Natural killer cell (primary cell): ENCODE data around the gene ARAP3. TPM values are rescaled to one million over a fixed set of nuclear protein-coding genes. Genes with fewer than 3 reads are reported as not detected.
A peak's percentile ranks its signal among the peaks of the same experiment; 100 is the strongest.

Experiments used
- ATAC-seq, 3 donors: fragments of 150-1000 bp in 2 of 3; fragments of 200-7000 bp in 1 of 3; cut with Tn5 transposase; 1 replicate in 1 of 3; 2 replicates in 2 of 3; pipeline ENCODE4 v1.10.0; 2021; ENCODE audit warnings: mild to moderate bottlenecking in 2 of 3, moderate library complexity in 2 of 3
- DNase-seq, 2 donors: peaks; one replicate each; pipeline versions ENCODE4 v3.0.0 to v3.0.0-alpha.2; 2013 to 2021; ENCODE audit warnings: mixed read lengths in 1 of 2
- H3K27ac ChIP-seq: one replicate; pipeline ENCODE4 v1.5.1; 2013; ENCODE audit warnings: mild to moderate bottlenecking, low read length
- H3K27me3 ChIP-seq: one replicate; pipeline ENCODE4 v1.6.1; 2013; ENCODE audit warnings: low read length; ENCODE audit not compliant: control insufficient read depth, insufficient read depth
- H3K36me3 ChIP-seq: one replicate; pipeline ENCODE4 v1.6.1; 2013; ENCODE audit warnings: low read length; ENCODE audit not compliant: control insufficient read depth, insufficient read depth
- H3K4me1 ChIP-seq: one replicate; pipeline ENCODE4 v1.6.1; 2013; ENCODE audit warnings: low read length; ENCODE audit not compliant: control insufficient read depth, insufficient read depth
- H3K4me3 ChIP-seq: one replicate; pipeline ENCODE4 v1.5.1; 2013; ENCODE audit warnings: low read length
- H3K9me3 ChIP-seq: one replicate; pipeline ENCODE4 v1.6.1; 2013; ENCODE audit warnings: low read length; ENCODE audit not compliant: control insufficient read depth, insufficient read depth
- H3K27ac Mint-ChIP-seq, 2 donors: one replicate each; pipeline ENCODE4 v1.8.0; 2022; ENCODE audit warnings: mild to moderate bottlenecking in 2 of 2, mixed read lengths in 2 of 2, moderate library complexity in 1 of 2
- H3K27me3 Mint-ChIP-seq, 2 donors: one replicate each; pipeline ENCODE4 v1.8.0; 2022; ENCODE audit warnings: low read depth in 2 of 2, mixed read lengths in 2 of 2
- H3K36me3 Mint-ChIP-seq: one replicate; pipeline ENCODE4 v1.8.0; 2022; ENCODE audit warnings: mixed read lengths
- H3K4me1 Mint-ChIP-seq, 2 donors: one replicate each; pipeline ENCODE4 v1.8.0; 2022; ENCODE audit warnings: mixed read lengths in 2 of 2
- H3K4me3 Mint-ChIP-seq: one replicate; pipeline ENCODE4 v1.8.0; 2022; ENCODE audit warnings: mild to moderate bottlenecking, moderate library complexity, mixed read lengths
- H3K9me3 Mint-ChIP-seq, 2 donors: one replicate each; pipeline ENCODE4 v1.8.0; 2022; ENCODE audit warnings: mixed read lengths in 2 of 2
- WGBS: methylation state at CpG from one replicate; pipeline ENCODE4 v1.1.7; 2013; ENCODE audit warnings: missing lambda C conversion rate; ENCODE audit not compliant: insufficient coverage; 5-methylcytosine and 5-hydroxymethylcytosine counted together
- intact Hi-C: fragments of 100-400 bp; cut with micrococcal nuclease; formaldehyde crosslinking; loops from one replicate; pipeline ENCODE4 v1.14.2; 2022
- total RNA-seq, 4 donors: library from RNA; stranded (reverse); fragments of 120-200 nt in 1 of 4; gene quantifications; one replicate each; pipeline versions ENCODE4 v1.2.3 to v1.2.4, GENCODE V29; 2013 to 2022
- TF ChIP-seq, protein P1 (sequence below): fragments of 200-600 bp; IDR thresholded peaks from one replicate; pipeline ENCODE4 v1.8.0; 2022; ENCODE audit warnings: antibody characterized with exemption

The ARAP3 gene
- total RNA-seq, 3 donors from 2014 or later (not counting 1 experiment from before 2014, with no cell fraction given), result 13.9 to 25.2 (median 19.6) TPM

DNA sequence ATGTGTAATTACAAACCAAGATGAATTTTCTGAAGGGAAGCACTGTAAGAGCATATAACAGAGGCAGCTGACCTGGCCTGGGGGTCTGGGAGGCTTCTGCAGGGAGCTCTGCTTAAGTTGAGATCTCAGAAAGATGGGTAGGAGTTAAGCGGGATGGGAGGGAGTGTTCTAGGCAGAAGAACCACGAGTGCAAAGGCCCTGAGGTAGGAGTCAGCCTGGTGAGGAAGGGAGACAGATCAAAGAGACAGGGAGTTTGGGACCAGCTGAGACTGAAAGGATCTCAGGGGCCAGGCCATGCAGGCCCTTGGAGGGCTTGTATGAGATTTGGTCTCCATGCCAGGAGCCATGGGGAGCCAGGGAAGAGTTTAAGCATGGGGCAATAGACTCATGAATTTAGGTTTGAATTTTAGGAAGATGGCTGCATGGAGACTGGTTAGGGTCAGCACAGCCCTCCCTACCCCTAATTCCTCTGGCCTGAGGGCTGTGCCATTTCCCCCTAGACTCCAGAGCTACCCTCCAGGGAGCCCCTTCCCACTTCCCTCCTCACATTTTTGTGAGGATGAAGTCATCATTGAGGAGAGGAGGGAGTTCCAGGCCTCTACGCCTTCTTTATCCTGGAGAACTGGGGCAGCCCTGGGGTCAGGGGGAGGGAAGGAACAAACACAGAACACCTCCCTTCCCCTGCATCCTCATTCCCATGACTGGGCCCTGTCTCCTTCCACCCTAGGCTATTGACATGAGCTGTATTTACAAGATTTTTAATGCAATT is 4.8 kb upstream of the ARAP3 start:
- H3K4me3 Mint-ChIP-seq, result no peak overlapping the region
- H3K27me3 Mint-ChIP-seq, result peaks cover under 1 to 11% of the 10 kb centered on the region in 2 donors
- H3K4me1 Mint-ChIP-seq, result peaks cover 14 to 29% of the 10 kb centered on the region in 2 donors
- ATAC-seq (no peak), DNase-seq (no peak)
- Histone ChIP-seq H3K4me1 (peaks cover 23% of the 10 kb centered on the region), H3K4me3 (no peak overlapping the region), H3K36me3 (no peaks in the 10 kb centered on the region), H3K27ac (no peak overlapping the region), H3K9me3 (no peaks in the 10 kb centered on the region), H3K27me3 (no peaks in the 10 kb centered on the region)
- TF ChIP-seq, protein P1, sequence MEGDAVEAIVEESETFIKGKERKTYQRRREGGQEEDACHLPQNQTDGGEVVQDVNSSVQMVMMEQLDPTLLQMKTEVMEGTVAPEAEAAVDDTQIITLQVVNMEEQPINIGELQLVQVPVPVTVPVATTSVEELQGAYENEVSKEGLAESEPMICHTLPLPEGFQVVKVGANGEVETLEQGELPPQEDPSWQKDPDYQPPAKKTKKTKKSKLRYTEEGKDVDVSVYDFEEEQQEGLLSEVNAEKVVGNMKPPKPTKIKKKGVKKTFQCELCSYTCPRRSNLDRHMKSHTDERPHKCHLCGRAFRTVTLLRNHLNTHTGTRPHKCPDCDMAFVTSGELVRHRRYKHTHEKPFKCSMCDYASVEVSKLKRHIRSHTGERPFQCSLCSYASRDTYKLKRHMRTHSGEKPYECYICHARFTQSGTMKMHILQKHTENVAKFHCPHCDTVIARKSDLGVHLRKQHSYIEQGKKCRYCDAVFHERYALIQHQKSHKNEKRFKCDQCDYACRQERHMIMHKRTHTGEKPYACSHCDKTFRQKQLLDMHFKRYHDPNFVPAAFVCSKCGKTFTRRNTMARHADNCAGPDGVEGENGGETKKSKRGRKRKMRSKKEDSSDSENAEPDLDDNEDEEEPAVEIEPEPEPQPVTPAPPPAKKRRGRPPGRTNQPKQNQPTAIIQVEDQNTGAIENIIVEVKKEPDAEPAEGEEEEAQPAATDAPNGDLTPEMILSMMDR, result no peak
- H3K36me3 Mint-ChIP-seq, result no peaks in the 10 kb centered on the region
- intact Hi-C loops, result no loop called here
- no peak overlapping the region for H3K27ac Mint-ChIP-seq
- no peaks in the 10 kb centered on the region for H3K9me3 Mint-ChIP-seq
- 88% methylated on average over 2 of the region's 3 CpGs for WGBS

DNA sequence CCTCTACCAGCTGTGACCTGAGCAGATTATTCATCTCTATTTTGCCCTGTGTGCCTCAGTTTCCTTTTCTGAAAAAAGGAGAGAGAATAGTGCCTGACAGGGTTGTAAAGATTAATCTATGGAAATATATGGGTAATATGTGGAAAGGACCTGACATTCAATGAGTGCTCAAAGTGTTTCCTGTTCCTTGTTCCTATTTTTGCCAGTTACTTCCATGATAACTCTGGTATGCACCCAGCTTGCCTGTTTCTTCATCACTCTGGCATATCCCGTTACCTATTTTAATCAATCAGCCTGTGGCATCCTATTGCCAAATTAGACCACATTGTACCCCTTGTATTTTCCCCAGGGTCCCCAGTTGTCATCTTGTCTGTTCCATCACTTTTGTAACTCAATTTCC is 3.6 kb upstream of the ARAP3 start:
- H3K36me3 ChIP-seq, result no peaks in the 10 kb centered on the region
- Mint-ChIP-seq H3K4me3 (no peak overlapping the region), H3K27me3 (peaks cover 0 to 11% of the 10 kb centered on the region in 2 donors), H3K36me3 (no peaks in the 10 kb centered on the region), H3K4me1 (peaks cover 22 to 38% of the 10 kb centered on the region in 2 donors), H3K9me3 (no peaks in the 10 kb centered on the region), H3K27ac (no peak overlapping the region)
- peaks cover 31% of the 10 kb centered on the region for H3K4me1 ChIP-seq
- intact Hi-C loops, result no loop called here
- H3K4me3 ChIP-seq, result no peak overlapping the region
- ATAC-seq (no peak), DNase-seq (no peak)
- TF ChIP-seq, protein P1, result no peak
- H3K9me3 ChIP-seq, result no peaks in the 10 kb centered on the region
- no peaks in the 10 kb centered on the region for H3K27me3 ChIP-seq
- WGBS, result 97% methylated on average over 1 of the region's 1 CpG
- no peak overlapping the region for H3K27ac ChIP-seq

DNA sequence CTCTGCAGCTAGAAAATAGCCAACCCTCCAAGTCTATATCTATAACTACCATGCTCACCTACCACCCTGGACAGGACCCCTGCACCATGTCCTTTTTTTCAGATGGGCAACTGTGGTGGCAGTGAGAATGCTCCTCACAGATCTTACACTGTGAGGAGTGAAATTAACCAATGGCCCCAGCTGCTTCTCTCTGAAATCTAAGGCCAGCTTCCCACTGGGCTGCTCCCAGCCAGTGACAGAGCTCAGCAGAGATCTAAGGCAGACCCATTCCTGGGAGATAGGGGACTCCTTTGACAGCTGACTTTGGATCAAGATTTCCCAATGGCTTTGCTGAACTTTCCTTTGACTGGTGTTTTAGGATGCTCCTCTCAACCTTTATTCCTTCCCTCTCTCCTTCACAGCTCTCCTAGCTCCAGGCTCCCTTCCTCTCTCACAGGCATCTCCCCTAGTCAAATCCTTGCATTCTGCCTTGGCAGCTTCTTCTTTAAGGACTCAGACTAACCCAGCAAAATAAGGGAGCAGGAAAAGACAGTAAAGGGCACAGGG is 1.6 kb upstream of the ARAP3 start:
- H3K9me3 Mint-ChIP-seq, result no peaks in the 10 kb centered on the region
- H3K4me3 ChIP-seq, result no peak overlapping the region
- peak overlapping the region; percentile 7 for H3K27ac ChIP-seq
- TF ChIP-seq, protein P1, result no peak
- H3K27ac Mint-ChIP-seq, result peak overlapping the region; percentile 76 to 80
- peaks cover 36% of the 10 kb centered on the region for H3K4me1 ChIP-seq
- no peak for ATAC-seq
- no peaks in the 10 kb centered on the region for H3K9me3 ChIP-seq
- intact Hi-C loops, result loop anchor here (1.0 to 5.0 kb wide), 2 partner anchors 32 to 46 kb away; partner anchors contain the start of genes FCHSD1, HDAC3 and RELL2
- no peaks in the 10 kb centered on the region for H3K27me3 ChIP-seq
- H3K27me3 Mint-ChIP-seq, result no peaks in the 10 kb centered on the region
- H3K36me3 Mint-ChIP-seq, result no peaks in the 10 kb centered on the region
- peak overlapping the region; percentile 95 for H3K4me3 Mint-ChIP-seq
- H3K4me1 Mint-ChIP-seq, result peaks cover 22 to 43% of the 10 kb centered on the region in 2 donors
- no peak for DNase-seq
- H3K36me3 ChIP-seq, result no peaks in the 10 kb centered on the region
